Right atrium auricular region (tissue), 2 donors: ENCODE data around the gene EPB41L5. TPM values are rescaled to one million over a fixed set of nuclear protein-coding genes. Genes with fewer than 3 reads are reported as not detected.
"Not testable (repeated sequence)": the region's sequence is repeated elsewhere in the genome, so short reads cannot be mapped to it uniquely, and the experiment has no call there.

Experiments used
- DNase-seq: peaks from one replicate; pipeline ENCODE4 v3.0.0-alpha.2; 2019; ENCODE audit warnings: low spot score
- H3K27ac ChIP-seq, 2 donors: fragments of 200-600 bp; sonication (generic); 1 replicate in 1 of 2; 2 replicates in 1 of 2; pipeline ENCODE4 v1.5.1; 2016 to 2019
- H3K27me3 ChIP-seq, 2 donors: fragments of 200-600 bp; sonication (generic); one replicate each; pipeline versions ENCODE4 v1.5.1 to v1.6.0; 2017 to 2019
- H3K36me3 ChIP-seq: fragments of 200-600 bp; sonication (generic); one replicate; pipeline ENCODE4 v1.5.1; 2016
- H3K4me1 ChIP-seq, 2 donors: fragments of 200-600 bp; sonication (generic); one replicate each; pipeline versions ENCODE4 v1.5.1 to v1.6.0; 2017 to 2019
- H3K4me3 ChIP-seq, 2 donors: fragments of 200-600 bp; sonication (generic); 1 replicate in 1 of 2; 2 replicates in 1 of 2; pipeline ENCODE4 v1.5.1; 2017 to 2019; ENCODE audit warnings: mild to moderate bottlenecking in 1 of 2, moderate library complexity in 1 of 2
- H3K9me3 ChIP-seq, 2 donors: fragments of 200-600 bp; sonication (generic); one replicate each; pipeline ENCODE4 v1.5.1; 2019
- total RNA-seq, 2 donors: library from RNA; depleted of rRNA; stranded (reverse); fragments of >200 nt; gene quantifications; one replicate each; pipeline ENCODE4 v1.1.0, GENCODE V29; 2016
- TF ChIP-seq, protein P1 (sequence below), 2 donors: fragments of 200-600 bp; sonication (generic); IDR thresholded peaks; one replicate each; pipeline ENCODE4 v1.5.1; 2019; ENCODE audit warnings: antibody characterized with exemption in 2 of 2

The EPB41L5 gene
- total RNA-seq, 2 donors from 2014 or later = 7.9 to 15.4 TPM

DNA sequence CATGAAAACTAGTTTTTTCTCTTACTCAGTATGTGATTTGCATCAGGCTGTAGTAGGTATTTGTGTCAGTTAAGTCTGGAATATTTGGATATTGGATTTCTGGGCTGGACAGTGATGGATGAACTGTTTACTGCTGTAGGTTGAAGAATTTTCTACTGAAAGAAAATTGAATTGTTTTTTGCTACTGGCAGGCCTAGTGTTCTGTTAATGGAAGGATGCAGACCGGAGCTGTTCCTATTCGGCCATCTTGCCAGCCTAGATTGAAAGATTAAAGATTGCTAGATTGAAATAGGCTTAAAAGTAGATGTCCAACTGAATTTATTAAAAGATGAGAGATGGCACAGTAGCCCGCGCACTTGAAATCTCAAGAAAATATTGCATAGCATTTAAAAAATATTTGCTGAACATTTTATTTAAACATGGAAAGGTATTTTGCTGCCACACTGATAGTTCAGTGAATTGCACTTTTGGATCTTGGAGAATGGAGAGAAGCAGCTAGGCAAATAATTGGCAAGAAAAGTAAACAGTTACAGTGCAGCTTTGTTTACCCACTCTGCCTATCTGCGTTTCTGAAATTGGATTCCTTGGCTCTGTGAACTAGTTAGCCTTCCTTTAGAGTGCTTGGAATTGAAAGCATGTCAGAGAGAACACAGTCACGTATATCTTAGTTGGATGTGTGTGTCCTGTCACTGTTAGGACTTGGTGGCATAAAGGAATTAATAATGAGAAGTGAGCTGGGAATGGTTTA is 54.1 kb downstream of the EPB41L5 start:
- Histone ChIP-seq H3K4me1 (peaks cover 0 to 9% of the 10 kb centered on the region in 2 donors), H3K4me3 (no peak overlapping the region), H3K9me3 (no peaks in the 10 kb centered on the region), H3K27me3 (no peaks in the 10 kb centered on the region), H3K27ac (peak overlapping the region in 1 of 2 donors; percentile 45), H3K36me3 (no peaks in the 10 kb centered on the region)
- DNase-seq = no peak
- TF ChIP-seq, protein P1, sequence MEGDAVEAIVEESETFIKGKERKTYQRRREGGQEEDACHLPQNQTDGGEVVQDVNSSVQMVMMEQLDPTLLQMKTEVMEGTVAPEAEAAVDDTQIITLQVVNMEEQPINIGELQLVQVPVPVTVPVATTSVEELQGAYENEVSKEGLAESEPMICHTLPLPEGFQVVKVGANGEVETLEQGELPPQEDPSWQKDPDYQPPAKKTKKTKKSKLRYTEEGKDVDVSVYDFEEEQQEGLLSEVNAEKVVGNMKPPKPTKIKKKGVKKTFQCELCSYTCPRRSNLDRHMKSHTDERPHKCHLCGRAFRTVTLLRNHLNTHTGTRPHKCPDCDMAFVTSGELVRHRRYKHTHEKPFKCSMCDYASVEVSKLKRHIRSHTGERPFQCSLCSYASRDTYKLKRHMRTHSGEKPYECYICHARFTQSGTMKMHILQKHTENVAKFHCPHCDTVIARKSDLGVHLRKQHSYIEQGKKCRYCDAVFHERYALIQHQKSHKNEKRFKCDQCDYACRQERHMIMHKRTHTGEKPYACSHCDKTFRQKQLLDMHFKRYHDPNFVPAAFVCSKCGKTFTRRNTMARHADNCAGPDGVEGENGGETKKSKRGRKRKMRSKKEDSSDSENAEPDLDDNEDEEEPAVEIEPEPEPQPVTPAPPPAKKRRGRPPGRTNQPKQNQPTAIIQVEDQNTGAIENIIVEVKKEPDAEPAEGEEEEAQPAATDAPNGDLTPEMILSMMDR (IDR thresholded peaks at IDR 0.05) = no peak

DNA sequence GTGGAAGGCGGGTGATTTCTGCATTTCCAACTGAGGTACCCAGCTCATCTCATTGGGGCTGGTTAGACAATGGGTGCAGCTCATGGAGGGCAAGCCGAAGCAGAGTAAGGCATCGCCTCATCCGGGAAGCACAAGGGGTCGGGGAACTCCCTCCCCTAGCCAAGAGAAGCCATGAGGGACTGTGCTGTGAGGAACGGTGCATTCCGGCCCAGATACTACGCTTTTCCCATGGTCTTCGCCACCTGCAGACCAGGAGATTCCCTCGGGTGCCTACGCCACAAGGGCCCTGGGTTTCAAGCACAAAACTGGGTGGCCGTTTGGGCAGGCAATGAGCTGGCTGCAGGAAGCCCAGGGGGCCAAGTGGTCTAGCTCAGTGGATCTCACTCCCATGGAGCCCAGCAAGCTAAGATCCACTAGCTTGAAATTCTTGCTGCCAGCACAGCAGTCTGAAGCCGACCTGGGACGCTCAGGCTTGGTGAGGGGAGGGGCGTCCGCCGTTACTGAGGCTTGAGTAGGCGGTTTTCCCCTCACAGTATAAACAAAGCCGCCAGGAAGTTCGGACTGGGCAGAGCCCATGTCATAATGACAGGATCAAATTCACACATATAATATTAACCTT is 55.3 kb downstream of the EPB41L5 start:
- not testable (repeated sequence) for H3K27me3 ChIP-seq, H3K4me1 ChIP-seq, H3K36me3 ChIP-seq, DNase-seq, H3K4me3 ChIP-seq, H3K9me3 ChIP-seq, H3K27ac ChIP-seq

DNA sequence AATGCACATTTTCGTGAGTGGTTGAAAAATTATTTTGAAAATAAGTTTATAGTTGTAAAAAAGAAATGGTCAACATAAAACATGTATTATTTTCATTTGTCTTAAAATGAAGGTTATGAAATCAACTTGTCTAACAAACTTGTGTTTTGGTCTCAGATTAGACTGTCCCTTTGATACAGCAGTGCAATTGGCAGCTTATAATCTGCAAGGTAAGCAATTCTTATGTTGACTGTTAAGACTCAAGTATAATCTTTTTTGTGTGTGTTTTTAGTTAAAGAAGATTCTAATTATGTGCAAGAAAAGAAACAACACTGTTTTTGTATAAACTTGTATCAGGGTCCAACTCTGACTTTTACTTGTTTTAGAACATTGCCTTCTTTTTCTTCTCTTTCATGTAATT is 62.7 kb downstream of the EPB41L5 start:
- peaks cover 6% of the 10 kb centered on the region for H3K36me3 ChIP-seq
- no peak for DNase-seq
- TF ChIP-seq, protein P1 (IDR thresholded peaks at IDR 0.05) = no peak
- no peak overlapping the region for H3K27ac ChIP-seq
- no peaks in the 10 kb centered on the region for H3K9me3 ChIP-seq
- H3K4me3 ChIP-seq = no peak overlapping the region
- no peaks in the 10 kb centered on the region for H3K27me3 ChIP-seq
- no peaks in the 10 kb centered on the region for H3K4me1 ChIP-seq

GRCh38 chr2:120077896-120078295 is 65.0 kb downstream of the EPB41L5 start:
- H3K9me3 ChIP-seq = no peaks in the 10 kb centered on the region
- TF ChIP-seq, protein P1 (IDR thresholded peaks at IDR 0.05) = no peak
- H3K4me1 ChIP-seq = no peaks in the 10 kb centered on the region
- no peak overlapping the region for H3K27ac ChIP-seq
- H3K27me3 ChIP-seq = no peaks in the 10 kb centered on the region
- no peak for DNase-seq
- H3K36me3 ChIP-seq = peaks cover 6% of the 10 kb centered on the region
- H3K4me3 ChIP-seq = no peak overlapping the region

DNA sequence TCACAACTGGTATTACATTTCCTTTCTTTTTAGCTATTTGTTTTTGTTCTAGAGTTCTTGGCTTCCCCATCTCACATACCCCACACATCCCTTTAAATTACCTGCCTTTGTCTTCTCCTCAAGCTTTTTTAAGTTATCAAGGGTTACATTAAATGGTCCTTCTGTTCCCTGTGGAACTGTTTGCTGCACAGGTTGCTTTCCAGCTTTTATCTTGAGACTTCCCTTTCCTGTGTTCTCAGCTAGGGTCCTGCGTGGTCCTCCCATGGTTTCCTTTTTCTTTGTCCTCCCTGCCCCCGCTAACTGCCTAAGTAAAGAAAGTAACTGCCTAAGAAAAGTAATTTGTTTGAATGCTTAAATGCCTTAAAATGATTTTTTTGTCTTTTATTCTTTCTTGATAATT is 66.8 kb downstream of the EPB41L5 start:
- H3K4me1 ChIP-seq = no peaks in the 10 kb centered on the region
- peaks cover 6% of the 10 kb centered on the region for H3K36me3 ChIP-seq
- no peaks in the 10 kb centered on the region for H3K9me3 ChIP-seq
- DNase-seq = no peak
- no peak overlapping the region for H3K27ac ChIP-seq
- no peaks in the 10 kb centered on the region for H3K27me3 ChIP-seq
- no peak overlapping the region for H3K4me3 ChIP-seq
- TF ChIP-seq, protein P1 (IDR thresholded peaks at IDR 0.05) = no peak

DNA sequence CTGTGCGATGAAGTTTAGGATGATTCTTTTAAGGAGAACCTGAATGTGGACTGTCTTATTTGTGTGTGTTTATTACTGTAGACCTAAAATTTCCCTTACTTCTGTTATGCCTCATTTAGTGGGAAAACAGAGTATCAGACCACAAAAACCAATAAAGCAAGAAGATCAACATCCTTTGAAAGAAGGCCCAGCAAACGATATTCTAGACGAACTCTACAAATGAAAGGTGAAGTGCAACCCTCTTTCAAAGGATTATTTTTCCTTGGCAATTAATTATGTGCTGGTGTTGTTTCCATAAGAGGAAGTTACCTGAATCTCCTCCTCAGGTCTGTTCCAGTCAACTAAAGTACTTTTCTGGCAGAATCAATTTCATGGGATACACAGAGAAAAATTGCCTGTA is 78.6 kb downstream of the EPB41L5 start:
- Histone ChIP-seq H3K9me3 (no peaks in the 10 kb centered on the region), H3K4me3 (no peak overlapping the region), H3K4me1 (no peaks in the 10 kb centered on the region), H3K27ac (no peak overlapping the region), H3K27me3 (no peaks in the 10 kb centered on the region), H3K36me3 (peaks cover 10% of the 10 kb centered on the region)
- DNase-seq = no peak
- TF ChIP-seq, protein P1 (IDR thresholded peaks at IDR 0.05) = no peak
